Thyroid gland (tissue), 4 donors: ENCODE data around the gene LGALS1. TPM values are rescaled to one million over a fixed set of nuclear protein-coding genes. Genes with fewer than 3 reads are reported as not detected.
A peak's percentile ranks its signal among the peaks of the same experiment; 100 is the strongest.

Source experiments
- DNase-seq, 2 donors: peaks; one replicate each; pipeline ENCODE4 v3.0.0-alpha.2; 2019
- H3K27ac ChIP-seq, 3 donors: fragments of 200-600 bp; sonication (generic); 1 replicate in 2 of 3; 2 replicates in 1 of 3; pipeline ENCODE4 v1.5.1; 2016 to 2019; ENCODE audit warnings: mild to moderate bottlenecking in 1 of 3, moderate library complexity in 1 of 3
- H3K27me3 ChIP-seq: fragments of 200-600 bp; sonication (generic); one replicate; pipeline ENCODE4 v1.5.1; 2019
- H3K36me3 ChIP-seq, 2 donors: fragments of 200-600 bp; sonication (generic); one replicate each; pipeline ENCODE4 v1.5.1; 2016 to 2019
- H3K4me1 ChIP-seq, 2 donors: fragments of 200-600 bp; sonication (generic); one replicate each; pipeline ENCODE4 v1.5.1; 2017 to 2019
- H3K4me3 ChIP-seq, 3 donors: fragments of 200-600 bp; sonication (generic); replicated peaks in 1 of 3; 1 replicate in 2 of 3; 2 replicates in 1 of 3; pipeline ENCODE4 v1.5.1; 2016; ENCODE audit warnings: mild to moderate bottlenecking in 1 of 3
- H3K9me3 ChIP-seq: fragments of 200-600 bp; sonication (generic); one replicate; pipeline ENCODE4 v1.5.1; 2017
- POLR2A ChIP-seq, 2 donors: fragments of 450-650 bp; IDR thresholded peaks; one replicate each; pipeline ENCODE4 v1.6.1; 2017; ENCODE audit warnings: antibody characterized with exemption in 2 of 2, mild to moderate bottlenecking in 2 of 2, moderate library complexity in 1 of 2
- WGBS, 2 donors: methylation state at CpG; one replicate each; pipeline ENCODE4 v1.1.5; 2017; 5-methylcytosine and 5-hydroxymethylcytosine counted together
- intact Hi-C: fragments of 100-400 bp; cut with DNase I; formaldehyde crosslinking; loops from one replicate; pipeline ENCODE4 v1.15.1; 2023
- total RNA-seq, 4 donors: library from RNA; depleted of rRNA; stranded (reverse); fragments of >200 nt; gene quantifications; one replicate each; pipeline ENCODE4 v1.2.3, GENCODE V29; 2016
- TF ChIP-seq, protein P1 (sequence below), 6 experiments: fragments of 200-600 bp in 3 of 6; fragments of 450-650 bp in 3 of 6; sonication (generic) in 3 of 6; IDR thresholded peaks; one replicate each; pipeline ENCODE4 v1.5.1; 2016 to 2019; ENCODE audit warnings: antibody characterized with exemption in 6 of 6, mild to moderate bottlenecking in 2 of 6, inconsistent platforms in 1 of 6, moderate library complexity in 1 of 6

Gene LGALS1
- total RNA-seq, 4 donors from 2014 or later = 146 to 212 (median 188) TPM

DNA sequence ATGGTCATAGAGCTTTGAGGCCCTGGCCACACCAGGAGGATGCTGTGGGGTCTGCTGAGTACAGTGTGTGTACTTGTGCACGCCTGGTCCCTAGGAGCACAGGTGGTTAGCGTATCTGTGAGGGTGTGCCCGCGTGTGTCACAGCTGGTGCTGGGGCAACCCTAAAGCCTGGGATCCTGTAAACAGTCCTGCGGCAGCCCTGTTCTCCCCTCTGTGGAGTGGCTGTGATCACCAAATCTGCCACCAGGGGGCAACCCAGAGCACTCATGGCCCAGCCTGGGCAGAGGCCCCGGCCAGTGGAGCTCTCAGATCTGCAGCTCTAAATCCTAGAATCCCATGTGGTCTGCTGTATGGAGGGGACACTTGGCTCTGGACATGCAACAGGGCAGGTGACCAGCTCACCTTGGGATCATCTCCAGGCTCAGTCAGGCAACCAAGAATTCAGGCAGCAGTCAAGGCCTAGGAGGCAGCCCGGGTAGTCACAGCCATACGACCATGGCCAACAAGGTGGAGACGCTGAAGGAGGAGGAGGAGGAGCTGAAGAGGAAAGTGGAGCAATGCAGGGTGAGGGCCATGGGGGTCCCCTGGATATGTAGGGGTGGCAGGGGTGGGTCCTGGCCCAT, 32.1 kb upstream of the LGALS1 start:
- peak; percentile 84 to 87 for DNase-seq
- no peaks in the 10 kb centered on the region for H3K9me3 ChIP-seq
- H3K4me1 ChIP-seq = peaks cover 7 to 23% of the 10 kb centered on the region in 2 donors
- intact Hi-C loops = loop anchor here (5.0 to 10.0 kb wide), 2 partner anchors 44 to 151 kb away; partner anchors contain the start of gene NOL12
- H3K27ac ChIP-seq = no peak overlapping the region
- H3K27me3 ChIP-seq = no peaks in the 10 kb centered on the region
- TF ChIP-seq, protein P1, sequence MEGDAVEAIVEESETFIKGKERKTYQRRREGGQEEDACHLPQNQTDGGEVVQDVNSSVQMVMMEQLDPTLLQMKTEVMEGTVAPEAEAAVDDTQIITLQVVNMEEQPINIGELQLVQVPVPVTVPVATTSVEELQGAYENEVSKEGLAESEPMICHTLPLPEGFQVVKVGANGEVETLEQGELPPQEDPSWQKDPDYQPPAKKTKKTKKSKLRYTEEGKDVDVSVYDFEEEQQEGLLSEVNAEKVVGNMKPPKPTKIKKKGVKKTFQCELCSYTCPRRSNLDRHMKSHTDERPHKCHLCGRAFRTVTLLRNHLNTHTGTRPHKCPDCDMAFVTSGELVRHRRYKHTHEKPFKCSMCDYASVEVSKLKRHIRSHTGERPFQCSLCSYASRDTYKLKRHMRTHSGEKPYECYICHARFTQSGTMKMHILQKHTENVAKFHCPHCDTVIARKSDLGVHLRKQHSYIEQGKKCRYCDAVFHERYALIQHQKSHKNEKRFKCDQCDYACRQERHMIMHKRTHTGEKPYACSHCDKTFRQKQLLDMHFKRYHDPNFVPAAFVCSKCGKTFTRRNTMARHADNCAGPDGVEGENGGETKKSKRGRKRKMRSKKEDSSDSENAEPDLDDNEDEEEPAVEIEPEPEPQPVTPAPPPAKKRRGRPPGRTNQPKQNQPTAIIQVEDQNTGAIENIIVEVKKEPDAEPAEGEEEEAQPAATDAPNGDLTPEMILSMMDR (IDR thresholded peaks at IDR 0.05) = peak; percentile 78 to 96 (median 87)
- TF ChIP-seq POLR2A (IDR thresholded peaks at IDR 0.05) = no peak
- no peak overlapping the region for H3K4me3 ChIP-seq
- whole genome bisulfite sequencing, 2 donors = 50 to 52% methylated on average over 5 to 8 of the region's 9 CpGs
- no peaks in the 10 kb centered on the region for H3K36me3 ChIP-seq

DNA sequence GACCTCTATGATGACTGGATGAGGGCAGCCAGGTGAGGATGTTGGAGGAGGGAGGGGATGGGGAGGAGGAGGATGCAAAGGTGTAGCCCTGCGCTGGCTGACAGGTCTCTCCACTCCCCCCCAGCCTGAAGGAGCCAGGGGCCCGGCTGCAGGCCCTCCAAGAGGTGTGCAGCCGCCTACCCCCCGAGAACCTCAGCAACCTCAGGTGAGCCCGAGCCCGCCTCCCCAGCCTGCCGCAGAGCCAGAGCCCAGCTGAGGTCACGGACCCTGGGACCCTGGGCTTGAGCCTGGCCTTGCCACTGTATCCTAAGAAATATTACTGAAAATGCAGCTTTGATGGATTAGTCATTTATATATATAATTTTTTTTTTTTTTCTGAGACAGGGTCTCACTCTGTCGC, 28.1 kb upstream of the LGALS1 start:
- Histone ChIP-seq H3K4me3 (no peak overlapping the region), H3K27me3 (no peaks in the 10 kb centered on the region), H3K27ac (no peak overlapping the region), H3K4me1 (peaks cover 0 to 3% of the 10 kb centered on the region in 2 donors), H3K36me3 (no peaks in the 10 kb centered on the region), H3K9me3 (no peaks in the 10 kb centered on the region)
- no peak for DNase-seq
- WGBS, 2 donors = 95 to 97% methylated on average over 5 to 8 of the region's 9 CpGs
- intact Hi-C loops = loop anchor here (10.0 kb wide), 1 partner anchor 147 kb away; no protein-coding TSS in a partner anchor
- no peak for TF ChIP-seq POLR2A (IDR thresholded peaks at IDR 0.05)
- TF ChIP-seq, protein P1 (IDR thresholded peaks at IDR 0.05) = no peak

DNA sequence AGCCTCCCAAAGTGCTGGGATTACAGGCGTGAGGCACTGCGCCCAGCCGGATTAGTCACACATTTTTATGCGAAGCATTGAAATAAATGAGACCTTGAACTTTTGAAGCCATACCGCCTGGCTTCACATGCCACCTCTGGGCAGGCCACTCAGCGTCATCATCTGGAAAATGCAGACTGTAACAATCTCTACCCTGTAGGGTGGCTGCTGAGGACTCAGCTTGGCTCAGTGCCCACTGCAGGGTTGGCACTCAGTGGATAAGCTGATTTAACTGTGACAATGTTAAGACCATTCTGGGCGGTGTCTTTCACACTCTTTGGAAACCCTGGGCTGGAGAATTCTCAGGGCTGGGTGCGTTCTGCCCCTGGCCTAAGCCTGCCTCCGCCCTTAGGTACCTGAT, 27.5 kb upstream of the LGALS1 start:
- intact Hi-C loops = loop anchor here (10.0 kb wide), 1 partner anchor 147 kb away; no protein-coding TSS in a partner anchor
- 95 to 96% methylated on average over 9 of the region's 9 CpGs for WGBS, 2 donors
- TF ChIP-seq, protein P1 (IDR thresholded peaks at IDR 0.05) = no peak
- no peak for TF ChIP-seq POLR2A (IDR thresholded peaks at IDR 0.05)

DNA sequence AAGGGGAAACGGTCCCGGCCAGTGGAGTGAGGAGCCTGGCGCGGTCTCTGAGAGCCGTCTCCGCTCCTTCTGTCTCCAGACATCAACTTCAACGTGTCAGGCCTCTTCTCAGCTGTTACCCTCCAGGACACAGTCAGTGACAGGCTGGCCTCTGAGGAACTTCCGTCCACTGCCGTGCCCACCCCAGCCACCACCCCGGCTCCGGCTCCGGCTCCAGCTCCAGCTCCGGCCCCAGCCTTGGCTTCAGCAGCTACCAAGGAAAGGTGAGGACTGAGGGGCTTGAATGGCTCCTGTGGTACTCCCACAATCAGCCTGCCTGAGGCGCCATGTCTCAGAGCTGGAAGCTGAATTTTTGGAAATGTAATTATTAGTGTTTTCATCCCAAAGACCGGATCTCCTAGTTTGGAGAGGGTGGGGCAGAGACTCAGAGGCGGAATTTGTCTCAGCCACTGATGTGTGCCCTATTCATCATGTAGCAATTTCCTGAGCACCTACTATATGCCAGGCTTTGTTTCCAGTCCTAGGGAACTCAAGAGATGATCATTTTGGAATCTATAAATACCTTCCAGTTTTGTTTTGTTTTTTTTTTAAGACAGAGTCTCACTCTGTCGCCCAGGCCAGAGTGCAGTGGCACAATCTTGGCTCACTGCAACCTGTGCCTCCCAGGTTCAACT, 24.8 kb upstream of the LGALS1 start:
- no peak for TF ChIP-seq POLR2A (IDR thresholded peaks at IDR 0.05)
- TF ChIP-seq, protein P1 (IDR thresholded peaks at IDR 0.05) = no peak
- intact Hi-C loops = no loop called here
- Histone ChIP-seq H3K4me3 (no peak overlapping the region), H3K9me3 (no peaks in the 10 kb centered on the region), H3K36me3 (no peaks in the 10 kb centered on the region), H3K27ac (no peak overlapping the region), H3K27me3 (no peaks in the 10 kb centered on the region), H3K4me1 (no peaks in the 10 kb centered on the region)
- WGBS, 2 donors = 96 to 98% methylated on average over 17 of the region's 17 CpGs
- no peak for DNase-seq

More for the DNA sequence above, 27.5 kb upstream of the LGALS1 start:
- no peak for DNase-seq
- Histone ChIP-seq H3K27me3 (no peaks in the 10 kb centered on the region), H3K4me1 (peaks cover 0 to 3% of the 10 kb centered on the region in 2 donors), H3K9me3 (no peaks in the 10 kb centered on the region), H3K27ac (no peak overlapping the region), H3K4me3 (no peak overlapping the region), H3K36me3 (no peaks in the 10 kb centered on the region)
